Measurements from ENCODE around the gene ATP2C2.

DNA sequence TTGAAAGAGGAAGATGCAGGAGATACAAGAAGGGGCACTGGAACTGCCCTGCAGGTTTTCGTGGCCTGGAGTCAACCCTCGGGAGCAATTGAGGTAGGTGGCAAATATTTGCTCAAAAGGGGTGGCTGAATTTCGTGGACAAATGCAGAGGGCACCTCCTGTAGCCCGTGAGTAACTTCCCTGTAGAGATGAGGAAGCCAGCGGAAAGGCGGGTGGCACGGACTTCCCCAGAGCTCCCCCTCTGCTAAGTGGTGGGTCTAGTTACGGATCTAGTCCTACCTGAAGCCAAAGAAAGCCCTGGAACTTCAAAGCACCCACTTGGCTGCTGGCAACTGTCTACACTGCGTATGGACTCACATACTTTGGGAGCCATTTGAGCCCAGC lies 1.0 kb upstream of the ATP2C2 start:
- TF ChIP-seq, protein P1, sequence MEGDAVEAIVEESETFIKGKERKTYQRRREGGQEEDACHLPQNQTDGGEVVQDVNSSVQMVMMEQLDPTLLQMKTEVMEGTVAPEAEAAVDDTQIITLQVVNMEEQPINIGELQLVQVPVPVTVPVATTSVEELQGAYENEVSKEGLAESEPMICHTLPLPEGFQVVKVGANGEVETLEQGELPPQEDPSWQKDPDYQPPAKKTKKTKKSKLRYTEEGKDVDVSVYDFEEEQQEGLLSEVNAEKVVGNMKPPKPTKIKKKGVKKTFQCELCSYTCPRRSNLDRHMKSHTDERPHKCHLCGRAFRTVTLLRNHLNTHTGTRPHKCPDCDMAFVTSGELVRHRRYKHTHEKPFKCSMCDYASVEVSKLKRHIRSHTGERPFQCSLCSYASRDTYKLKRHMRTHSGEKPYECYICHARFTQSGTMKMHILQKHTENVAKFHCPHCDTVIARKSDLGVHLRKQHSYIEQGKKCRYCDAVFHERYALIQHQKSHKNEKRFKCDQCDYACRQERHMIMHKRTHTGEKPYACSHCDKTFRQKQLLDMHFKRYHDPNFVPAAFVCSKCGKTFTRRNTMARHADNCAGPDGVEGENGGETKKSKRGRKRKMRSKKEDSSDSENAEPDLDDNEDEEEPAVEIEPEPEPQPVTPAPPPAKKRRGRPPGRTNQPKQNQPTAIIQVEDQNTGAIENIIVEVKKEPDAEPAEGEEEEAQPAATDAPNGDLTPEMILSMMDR (IDR thresholded peaks at IDR 0.05) = no peak
- no peak for TF ChIP-seq POLR2A (IDR thresholded peaks at IDR 0.05)
